Neuronal stem cell (in vitro differentiated cells): Measurements from ENCODE around the gene KIF26A.

Experiments used
- DNase-seq: peaks from one replicate; pipeline ENCODE4 v3.0.0-alpha.2; 2013; ENCODE audit warnings: low spot score
- H2AFZ ChIP-seq: one replicate; pipeline ENCODE4 v1.6.1; 2013; ENCODE audit warnings: mild to moderate bottlenecking, low read length, inconsistent platforms
- H2AK5ac ChIP-seq: 2 replicates; pipeline ENCODE4 v1.6.1; 2013; ENCODE audit warnings: low read depth, mild to moderate bottlenecking, inconsistent platforms, low read length, moderate library complexity, mixed read lengths
- H2BK120ac ChIP-seq: 2 replicates; pipeline ENCODE4 v1.6.1; 2013; ENCODE audit warnings: low read depth, mild to moderate bottlenecking, inconsistent platforms, low read length, moderate library complexity, mixed read lengths
- H2BK12ac ChIP-seq: one replicate; pipeline ENCODE4 v1.6.1; 2013; ENCODE audit warnings: low read length, inconsistent platforms
- H2BK15ac ChIP-seq: 2 replicates; pipeline ENCODE4 v1.6.1; 2013; ENCODE audit warnings: mild to moderate bottlenecking, low read length, inconsistent platforms, mixed read lengths
- H2BK5ac ChIP-seq: one replicate; pipeline ENCODE4 v1.6.1; 2013; ENCODE audit warnings: inconsistent platforms, mild to moderate bottlenecking, low read length, moderate library complexity
- H3K14ac ChIP-seq: one replicate; pipeline ENCODE4 v1.6.1; 2013; ENCODE audit warnings: low read length, inconsistent platforms
- H3K18ac ChIP-seq: 2 replicates; pipeline ENCODE4 v1.6.1; 2013; ENCODE audit warnings: low read length, inconsistent platforms
- H3K23ac ChIP-seq: 2 replicates; pipeline ENCODE4 v1.6.1; 2013; ENCODE audit warnings: low read depth, mild to moderate bottlenecking, mixed read lengths, low read length, inconsistent platforms; ENCODE audit not compliant: poor library complexity
- H3K27ac ChIP-seq: replicated peaks from 3 replicates; pipeline ENCODE4 v1.5.1; 2013; ENCODE audit warnings: low read length, inconsistent platforms
- H3K27me3 ChIP-seq, 3 experiments: 2 replicates each; pipeline ENCODE4 v1.6.1; 2013; ENCODE audit warnings: low read length in 3 of 3, mild to moderate bottlenecking in 2 of 3, inconsistent platforms in 1 of 3, low read depth in 1 of 3, mixed read lengths in 1 of 3, moderate library complexity in 1 of 3; ENCODE audit not compliant: control insufficient read depth in 3 of 3, insufficient read depth in 3 of 3
- H3K36me3 ChIP-seq, 2 donors: replicated peaks in 1 of 2; 2 replicates each; pipeline ENCODE4 v1.6.1; 2013; ENCODE audit warnings: low read length in 2 of 2; ENCODE audit not compliant: control insufficient read depth in 2 of 2, insufficient read depth in 2 of 2
- H3K4ac ChIP-seq: 2 replicates; pipeline ENCODE4 v1.6.1; 2013; ENCODE audit warnings: inconsistent platforms, mild to moderate bottlenecking, low read length, moderate library complexity
- H3K4me1 ChIP-seq, 2 donors: 1 replicate in 1 of 2; 2 replicates in 1 of 2; pipeline ENCODE4 v1.6.1; 2013; ENCODE audit warnings: low read length in 2 of 2, low read depth in 1 of 2; ENCODE audit not compliant: control insufficient read depth in 2 of 2, insufficient read depth in 1 of 2
- H3K4me2 ChIP-seq: one replicate; pipeline ENCODE4 v1.6.1; 2013; ENCODE audit warnings: mild to moderate bottlenecking, low read length, inconsistent platforms; ENCODE audit not compliant: insufficient read depth, poor library complexity, severe bottlenecking
- H3K4me3 ChIP-seq, 2 donors: 2 replicates each; pipeline ENCODE4 v1.5.1; 2013; ENCODE audit warnings: low read length in 2 of 2, mild to moderate bottlenecking in 2 of 2, inconsistent platforms in 1 of 2, moderate library complexity in 1 of 2
- H3K79me1 ChIP-seq: one replicate; pipeline ENCODE4 v1.6.1; 2013; ENCODE audit warnings: low read depth, mild to moderate bottlenecking, inconsistent platforms, low read length, moderate library complexity
- H3K9ac ChIP-seq: one replicate; pipeline ENCODE4 v1.6.1; 2013; ENCODE audit warnings: mild to moderate bottlenecking, low read depth, low read length, inconsistent platforms; ENCODE audit not compliant: poor library complexity
- H3K9me3 ChIP-seq, 2 donors: replicated peaks in 1 of 2; 2 replicates each; pipeline versions ENCODE3 to v1.6.1; 2013; ENCODE audit warnings: low read length in 2 of 2, mild to moderate bottlenecking in 2 of 2, inconsistent platforms in 1 of 2, low read depth in 1 of 2, mixed read lengths in 1 of 2, moderate library complexity in 1 of 2; ENCODE audit not compliant: control insufficient read depth in 2 of 2, insufficient read depth in 1 of 2
- H4K8ac ChIP-seq: one replicate; pipeline ENCODE4 v1.6.1; 2013; ENCODE audit warnings: low read depth, mild to moderate bottlenecking, inconsistent platforms, low read length, moderate library complexity
- H4K91ac ChIP-seq: one replicate; pipeline ENCODE4 v1.6.1; 2013; ENCODE audit warnings: low read length, low read depth, mild to moderate bottlenecking, inconsistent platforms; ENCODE audit not compliant: poor library complexity
- WGBS, 2 donors: extraction: QIAGEN DNeasy Blood & Tissue Kit; methylation state at CpG; one replicate each; pipeline ENCODE4 v1.1.7; 2013; ENCODE audit warnings: missing lambda C conversion rate in 2 of 2, mixed read lengths in 1 of 2; ENCODE audit not compliant: insufficient read length in 2 of 2, insufficient replicate concordance in 1 of 2; ENCODE audit errors: extremely low coverage in 2 of 2; 5-methylcytosine and 5-hydroxymethylcytosine counted together

The KIF26A gene

DNA sequence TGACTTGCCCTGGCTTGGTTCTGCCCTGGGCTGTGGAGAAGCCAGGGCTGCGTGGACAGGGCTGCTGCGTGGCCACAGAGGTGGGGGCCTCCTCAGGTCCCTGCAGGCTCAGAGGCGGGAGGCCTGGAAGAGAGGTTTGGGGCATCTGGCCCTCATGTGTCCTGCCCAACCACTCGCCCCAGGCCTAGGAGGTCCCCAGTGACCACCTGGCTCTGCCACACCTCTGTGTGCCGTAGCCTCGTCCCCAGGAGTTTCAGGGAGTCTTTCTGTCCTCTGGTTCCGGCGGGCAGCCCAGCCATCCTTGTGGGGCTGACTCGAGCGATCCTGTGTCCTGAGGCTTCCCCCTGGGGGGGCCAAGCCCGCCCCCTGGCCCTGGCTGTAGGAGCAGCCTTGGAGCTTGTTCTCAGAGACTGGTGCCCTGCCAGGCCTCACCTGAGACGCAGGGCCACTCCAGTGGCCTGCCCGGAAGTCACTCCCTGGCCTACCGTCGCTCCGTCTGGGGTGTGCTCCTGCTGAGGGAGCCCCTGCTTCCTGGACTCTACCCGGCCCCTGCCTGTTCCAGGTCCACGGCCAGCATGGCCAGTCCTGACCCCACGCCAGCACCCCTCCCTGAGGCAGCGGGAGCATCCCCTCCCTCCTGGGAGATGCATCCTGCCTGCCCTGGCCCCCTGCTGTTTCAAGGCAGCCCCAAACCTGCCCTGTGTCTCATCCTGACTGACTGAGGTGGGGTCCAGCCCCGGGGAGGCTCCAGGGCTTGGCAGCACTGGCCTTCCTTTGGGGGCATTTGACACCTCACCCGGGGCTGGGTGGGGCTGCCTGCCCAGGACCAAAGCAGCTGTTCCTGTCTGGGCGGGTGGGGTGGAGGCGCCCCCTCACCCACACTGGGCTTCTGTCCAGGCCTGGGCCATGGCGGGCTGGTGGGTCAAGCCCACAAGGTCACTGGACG, 39.0 kb upstream of the KIF26A start:
- Histone ChIP-seq H3K27ac (no peak overlapping the region), H3K36me3 (no peaks in the 10 kb centered on the region), H3K14ac (peak overlapping the region; percentile 89), H3K4ac (no peak overlapping the region), H2AFZ (no peak overlapping the region), H3K4me1 (peaks cover 0 to 7% of the 10 kb centered on the region in 2 donors), H3K27me3 (peaks cover 0 to 52% (median 0%) of the 10 kb centered on the region in 3 experiments), H3K23ac (no peak overlapping the region), H4K91ac (no peak overlapping the region), H4K8ac (peak overlapping the region; percentile 82), H3K18ac (peak overlapping the region; percentile 76), H3K4me2 (no peak overlapping the region), H2BK15ac (peak overlapping the region; percentile 58), H2BK120ac (no peak overlapping the region), H2AK5ac (peak overlapping the region; percentile 96), H2BK5ac (peak overlapping the region; percentile 66), H2BK12ac (peak overlapping the region; percentile 22), H3K4me3 (no peak overlapping the region), H3K9ac (no peak overlapping the region), H3K9me3 (no peaks in the 10 kb centered on the region), H3K79me1 (peaks cover 5% of the 10 kb centered on the region)
- no CpG with 5 or more reads among the region's 26 CpGs for WGBS, 2 donors
- no peak for DNase-seq

DNA sequence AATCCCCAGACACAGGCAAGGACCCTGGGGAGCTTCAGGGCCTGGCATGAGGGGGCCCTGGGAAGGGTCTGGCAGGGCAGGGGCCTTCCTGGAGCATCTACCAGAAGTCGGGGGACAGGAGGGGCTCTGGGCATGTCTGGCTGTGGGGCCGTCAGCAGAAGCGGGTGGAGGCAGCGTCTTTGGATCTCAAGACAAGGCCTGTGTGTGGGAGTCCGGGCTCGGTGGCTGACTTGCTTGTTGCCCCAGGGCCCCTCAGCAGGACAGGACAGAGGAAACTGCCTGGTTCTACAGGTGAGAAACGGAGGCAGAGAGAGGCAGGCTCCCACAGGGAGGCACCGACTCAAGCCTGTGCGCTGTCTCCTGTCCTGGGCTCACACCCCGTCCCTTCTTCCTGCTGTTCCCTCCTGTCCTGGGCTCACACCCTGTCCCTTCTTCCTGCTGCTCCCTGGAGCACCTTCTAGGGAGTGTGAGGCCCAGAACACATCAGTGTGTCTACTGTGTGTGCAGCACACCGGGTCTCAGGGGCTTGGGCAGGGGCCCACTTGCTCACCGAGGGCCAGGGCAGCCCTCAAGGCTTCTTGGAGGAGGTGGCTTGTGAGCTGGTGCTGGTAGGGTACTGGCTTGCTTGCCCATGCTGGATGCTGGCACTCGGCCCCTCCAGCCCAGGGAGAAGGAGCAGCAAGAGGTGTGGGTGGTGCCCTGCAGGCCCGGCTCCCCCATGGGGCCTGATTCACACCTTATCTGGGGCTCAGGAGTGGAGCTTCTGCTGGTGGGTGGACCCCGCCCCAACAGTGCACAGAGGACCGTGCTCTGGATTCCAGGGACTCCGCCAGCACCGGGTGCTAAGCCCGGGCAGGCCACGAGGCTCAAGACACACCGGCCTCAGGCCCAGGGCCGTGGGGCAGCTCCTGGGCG, 38.0 kb upstream of the KIF26A start:
- peaks cover 0 to 57% (median 0%) of the 10 kb centered on the region in 3 experiments for H3K27me3 ChIP-seq
- no peaks in the 10 kb centered on the region for H3K36me3 ChIP-seq
- peaks cover 5% of the 10 kb centered on the region for H3K79me1 ChIP-seq
- no peak overlapping the region for H3K23ac ChIP-seq
- no peak overlapping the region for H3K27ac ChIP-seq
- peak overlapping the region; percentile 35 for H3K18ac ChIP-seq
- no peak overlapping the region for H3K4me2 ChIP-seq
- no peak for DNase-seq
- no peak overlapping the region for H3K9ac ChIP-seq
- H4K91ac ChIP-seq = no peak overlapping the region
- H2BK5ac ChIP-seq = peak overlapping the region; percentile 8
- H2BK120ac ChIP-seq = peak overlapping the region; percentile 55
- peak overlapping the region; percentile 72 for H4K8ac ChIP-seq
- peak overlapping the region; percentile 96 for H2AK5ac ChIP-seq
- H3K4ac ChIP-seq = no peak overlapping the region
- no peak overlapping the region for H2AFZ ChIP-seq
- peak overlapping the region; percentile 89 for H3K14ac ChIP-seq
- H2BK15ac ChIP-seq = peak overlapping the region; percentile 69
- no peaks in the 10 kb centered on the region for H3K9me3 ChIP-seq
- no peak overlapping the region for H3K4me3 ChIP-seq
- WGBS, 2 donors = no CpG with 5 or more reads among the region's 23 CpGs
- H2BK12ac ChIP-seq = peak overlapping the region; percentile 22
- peaks cover 0 to 3% of the 10 kb centered on the region in 2 donors for H3K4me1 ChIP-seq

DNA sequence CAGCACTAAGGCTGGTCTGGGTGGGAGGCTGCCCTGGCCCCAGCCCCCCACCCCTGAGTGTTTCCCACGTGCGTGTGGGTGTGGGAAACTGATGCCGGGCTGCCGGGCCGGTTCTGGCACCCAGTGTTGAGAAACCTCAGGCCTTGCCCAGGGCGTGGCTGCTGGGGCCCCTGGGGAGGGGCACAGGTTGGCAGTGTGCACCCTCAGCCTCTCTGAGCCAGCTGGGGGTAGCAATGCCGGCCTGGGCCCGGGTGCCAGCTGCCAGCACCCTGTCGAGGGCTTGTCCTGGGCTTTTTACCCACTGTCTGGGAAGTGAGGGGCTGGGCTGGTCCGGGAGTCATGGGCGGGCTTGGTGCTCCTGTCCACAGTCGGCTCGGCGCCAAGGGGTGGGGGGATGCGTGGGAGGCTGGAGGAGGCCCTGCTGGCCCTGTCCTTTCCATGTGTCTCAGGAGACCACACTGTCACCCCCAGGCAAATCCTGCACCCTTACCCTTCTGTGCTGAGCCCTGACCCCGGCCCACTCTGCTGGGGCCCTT, 37.2 kb upstream of the KIF26A start:
- Histone ChIP-seq H2AFZ (no peak overlapping the region), H3K27me3 (peaks cover 0 to 54% (median 0%) of the 10 kb centered on the region in 3 experiments), H3K4me1 (peaks cover 0 to 3% of the 10 kb centered on the region in 2 donors), H3K23ac (no peak overlapping the region), H3K4me2 (no peak overlapping the region), H3K9ac (no peak overlapping the region), H3K4ac (no peak overlapping the region), H2BK15ac (peak overlapping the region; percentile 69), H2AK5ac (peak overlapping the region; percentile 96), H4K91ac (no peak overlapping the region), H3K14ac (no peak overlapping the region), H2BK12ac (no peak overlapping the region), H2BK5ac (peak overlapping the region; percentile 8), H3K36me3 (no peaks in the 10 kb centered on the region), H3K79me1 (peaks cover 2% of the 10 kb centered on the region), H3K4me3 (no peak overlapping the region), H3K18ac (no peak overlapping the region), H3K9me3 (no peaks in the 10 kb centered on the region), H3K27ac (no peak overlapping the region), H2BK120ac (peak overlapping the region; percentile 55), H4K8ac (no peak overlapping the region)
- no CpG with 5 or more reads among the region's 16 CpGs for WGBS, 2 donors
- no peak for DNase-seq
